MM.1S (cell line): ENCODE measurements around the gene HTRA3.

Source experiments
- DNase-seq: peaks from one replicate; pipeline ENCODE4 v3.0.0-alpha.2; 2015
- H2AFZ ChIP-seq: fragments of 300-600 bp; sonication (generic); 2 replicates; pipeline ENCODE4 v1.6.0; 2016; ENCODE audit warnings: antibody characterized with exemption, low read length
- H3F3A ChIP-seq: fragments of 300-600 bp; sonication (generic); 2 replicates; pipeline ENCODE4 v1.6.1; 2016; ENCODE audit warnings: mild to moderate bottlenecking, antibody characterized with exemption, low read length, moderate library complexity, mixed read lengths; ENCODE audit not compliant: insufficient read depth
- H3K27ac ChIP-seq: fragments of 300-600 bp; sonication (generic); 2 replicates; pipeline ENCODE4 v1.5.1; 2016; ENCODE audit warnings: mild to moderate bottlenecking, low read length
- H3K27me3 ChIP-seq: fragments of 300-600 bp; sonication (generic); replicated peaks from 2 replicates; pipeline ENCODE4 v1.6.0; 2016; ENCODE audit warnings: low read length; ENCODE audit not compliant: insufficient read depth
- H3K36me3 ChIP-seq: fragments of 300-600 bp; sonication (generic); replicated peaks from 2 replicates; pipeline ENCODE4 v1.6.1; 2016; ENCODE audit warnings: mild to moderate bottlenecking, low read length, mixed read lengths; ENCODE audit not compliant: insufficient read depth
- H3K4me1 ChIP-seq: fragments of 300-600 bp; sonication (generic); 2 replicates; pipeline ENCODE4 v1.6.1; 2016; ENCODE audit warnings: low read length, mixed read lengths
- H3K4me2 ChIP-seq: fragments of 300-600 bp; sonication (generic); 2 replicates; pipeline ENCODE4 v1.6.0; 2016; ENCODE audit warnings: low read depth, low read length
- H3K4me3 ChIP-seq: fragments of 300-600 bp; sonication (generic); 2 replicates; pipeline ENCODE4 v1.5.1; 2016; ENCODE audit warnings: low read length, mixed read lengths
- H3K79me2 ChIP-seq: fragments of 300-600 bp; sonication (generic); 2 replicates; pipeline ENCODE4 v1.6.1; 2016; ENCODE audit warnings: mixed run types, low read length, mixed read lengths
- H3K9ac ChIP-seq: fragments of 300-600 bp; sonication (generic); 2 replicates; pipeline ENCODE4 v1.6.1; 2016; ENCODE audit warnings: low read length, mixed read lengths
- H3K9me2 ChIP-seq: fragments of 300-600 bp; sonication (generic); replicated peaks from 2 replicates; pipeline ENCODE4 v1.6.1; 2016; ENCODE audit warnings: mild to moderate bottlenecking, low read length, mixed read lengths; ENCODE audit not compliant: insufficient read depth
- H3K9me3 ChIP-seq: fragments of 300-600 bp; sonication (generic); replicated peaks from 2 replicates; pipeline ENCODE4 v1.6.1; 2016; ENCODE audit warnings: mild to moderate bottlenecking, low read length, mixed read lengths; ENCODE audit not compliant: insufficient read depth
- H4K20me1 ChIP-seq: fragments of 300-600 bp; sonication (generic); 2 replicates; pipeline ENCODE4 v1.6.1; 2016; ENCODE audit warnings: mild to moderate bottlenecking, low read length, moderate library complexity, mixed read lengths; ENCODE audit not compliant: insufficient read depth
- EZH2 ChIP-seq: fragments of 300-600 bp; sonication (generic); optimal IDR thresholded peaks from 2 replicates; pipeline ENCODE3; 2017; ENCODE audit warnings: low read depth, mild to moderate bottlenecking, antibody characterized with exemption, low read length, mixed read lengths
- EZH2phosphoT487 ChIP-seq: fragments of 300-600 bp; sonication (generic); IDR thresholded peaks from 2 replicates; pipeline ENCODE4 v1.6.1; 2018; ENCODE audit warnings: antibody characterized with exemption, low read length
- TF ChIP-seq, protein P1 (sequence below): fragments of 300-600 bp; sonication (generic); IDR thresholded peaks from 2 replicates; pipeline ENCODE4 v1.5.1; 2016; ENCODE audit warnings: antibody characterized with exemption, low read length, mixed read lengths

The HTRA3 gene

DNA sequence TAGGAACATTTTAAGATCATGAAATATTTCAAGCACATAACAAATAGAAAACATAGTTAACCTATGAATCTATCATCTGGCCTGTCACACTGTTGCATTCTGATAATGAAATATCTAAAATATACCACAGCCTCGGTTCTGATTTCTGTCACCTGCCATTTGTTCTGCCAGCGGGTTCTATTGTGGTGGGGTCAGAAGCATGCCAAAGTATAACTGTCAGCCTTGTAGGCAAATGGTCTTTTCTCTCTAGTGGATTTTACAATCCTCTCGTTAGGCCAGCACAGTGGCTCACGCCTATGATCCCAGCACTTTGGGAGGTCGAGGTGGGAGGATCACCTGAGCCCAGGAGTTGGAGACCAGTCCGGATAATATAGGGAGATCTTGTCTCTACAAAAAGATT is 47.9 kb downstream of the HTRA3 start:
- Histone ChIP-seq H3K9me2 (no peaks in the 10 kb centered on the region), H4K20me1 (no peaks in the 10 kb centered on the region), H3K36me3 (no peaks in the 10 kb centered on the region), H3K4me3 (no peak overlapping the region), H3K4me1 (no peaks in the 10 kb centered on the region), H3K79me2 (no peaks in the 10 kb centered on the region), H3K4me2 (no peak overlapping the region), H3K9me3 (no peaks in the 10 kb centered on the region), H3K9ac (no peak overlapping the region), H2AFZ (no peak overlapping the region), H3K27ac (no peak overlapping the region), H3K27me3 (peaks cover 85% of the 10 kb centered on the region), H3F3A (no peaks in the 10 kb centered on the region)
- TF ChIP-seq, protein P1, sequence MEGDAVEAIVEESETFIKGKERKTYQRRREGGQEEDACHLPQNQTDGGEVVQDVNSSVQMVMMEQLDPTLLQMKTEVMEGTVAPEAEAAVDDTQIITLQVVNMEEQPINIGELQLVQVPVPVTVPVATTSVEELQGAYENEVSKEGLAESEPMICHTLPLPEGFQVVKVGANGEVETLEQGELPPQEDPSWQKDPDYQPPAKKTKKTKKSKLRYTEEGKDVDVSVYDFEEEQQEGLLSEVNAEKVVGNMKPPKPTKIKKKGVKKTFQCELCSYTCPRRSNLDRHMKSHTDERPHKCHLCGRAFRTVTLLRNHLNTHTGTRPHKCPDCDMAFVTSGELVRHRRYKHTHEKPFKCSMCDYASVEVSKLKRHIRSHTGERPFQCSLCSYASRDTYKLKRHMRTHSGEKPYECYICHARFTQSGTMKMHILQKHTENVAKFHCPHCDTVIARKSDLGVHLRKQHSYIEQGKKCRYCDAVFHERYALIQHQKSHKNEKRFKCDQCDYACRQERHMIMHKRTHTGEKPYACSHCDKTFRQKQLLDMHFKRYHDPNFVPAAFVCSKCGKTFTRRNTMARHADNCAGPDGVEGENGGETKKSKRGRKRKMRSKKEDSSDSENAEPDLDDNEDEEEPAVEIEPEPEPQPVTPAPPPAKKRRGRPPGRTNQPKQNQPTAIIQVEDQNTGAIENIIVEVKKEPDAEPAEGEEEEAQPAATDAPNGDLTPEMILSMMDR: no peak
- no peak for TF ChIP-seq EZH2phosphoT487
- TF ChIP-seq EZH2: no peak
- no peak for DNase-seq

DNA sequence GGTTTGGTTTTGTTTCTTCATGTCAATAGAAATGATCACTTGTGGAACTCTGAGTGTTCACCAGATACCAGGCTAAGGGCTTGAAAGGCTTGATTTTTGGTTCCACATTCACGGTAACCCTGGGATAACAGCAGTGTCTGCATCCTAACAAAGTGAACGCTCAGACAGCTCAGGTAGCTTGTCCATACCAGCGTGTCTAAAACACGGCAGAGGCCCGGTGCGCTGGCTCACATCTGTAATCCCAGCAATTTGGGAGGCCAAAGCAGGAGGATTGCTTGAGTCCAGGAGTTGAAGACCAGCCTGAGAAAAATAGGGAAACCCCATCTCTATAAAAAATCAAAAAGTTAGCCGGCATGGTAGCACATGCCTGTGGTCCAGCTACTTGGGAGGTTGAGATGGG is 49.0 kb downstream of the HTRA3 start:
- H3K27me3 ChIP-seq: peaks cover 86% of the 10 kb centered on the region
- H3K27ac ChIP-seq: no peak overlapping the region
- H4K20me1 ChIP-seq: no peaks in the 10 kb centered on the region
- TF ChIP-seq EZH2: no peak
- TF ChIP-seq, protein P1: no peak
- TF ChIP-seq EZH2phosphoT487: no peak
- H3K79me2 ChIP-seq: no peaks in the 10 kb centered on the region
- H3K36me3 ChIP-seq: no peaks in the 10 kb centered on the region
- no peaks in the 10 kb centered on the region for H3K4me1 ChIP-seq
- no peaks in the 10 kb centered on the region for H3F3A ChIP-seq
- no peak overlapping the region for H3K4me3 ChIP-seq
- no peaks in the 10 kb centered on the region for H3K9me3 ChIP-seq
- H3K4me2 ChIP-seq: no peak overlapping the region
- no peaks in the 10 kb centered on the region for H3K9me2 ChIP-seq
- H3K9ac ChIP-seq: no peak overlapping the region
- H2AFZ ChIP-seq: no peak overlapping the region
- DNase-seq: no peak

DNA sequence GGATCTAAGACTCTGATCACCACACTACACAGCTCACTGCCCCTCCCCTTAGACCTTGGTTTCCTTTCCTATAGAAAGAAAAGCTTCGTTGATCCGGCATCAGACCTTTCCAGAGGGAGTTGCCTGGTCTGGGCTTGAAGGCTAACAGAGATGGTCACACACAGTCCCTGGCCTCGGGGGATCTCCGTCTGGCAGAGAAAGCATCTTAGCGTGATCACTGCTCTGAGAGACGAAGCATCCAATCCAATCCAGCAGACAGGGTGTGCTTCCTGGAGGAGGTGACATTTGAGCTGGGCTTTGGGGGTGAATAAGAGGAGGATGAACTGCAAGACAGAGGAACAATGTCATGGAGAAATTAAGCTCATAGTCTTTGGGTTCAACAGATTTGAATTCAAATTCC is 49.5 kb downstream of the HTRA3 start:
- TF ChIP-seq EZH2 (no peak), EZH2phosphoT487 (no peak)
- TF ChIP-seq, protein P1: no peak
- H3K9me2 ChIP-seq: no peaks in the 10 kb centered on the region
- no peak overlapping the region for H3K9ac ChIP-seq
- H3K4me1 ChIP-seq: no peaks in the 10 kb centered on the region
- no peaks in the 10 kb centered on the region for H3K79me2 ChIP-seq
- no peaks in the 10 kb centered on the region for H4K20me1 ChIP-seq
- no peak overlapping the region for H3K4me2 ChIP-seq
- no peak overlapping the region for H3K4me3 ChIP-seq
- no peak overlapping the region for H3K27ac ChIP-seq
- no peaks in the 10 kb centered on the region for H3F3A ChIP-seq
- H3K9me3 ChIP-seq: no peaks in the 10 kb centered on the region
- H3K27me3 ChIP-seq: peaks cover 86% of the 10 kb centered on the region
- DNase-seq: no peak
- H2AFZ ChIP-seq: no peak overlapping the region
- H3K36me3 ChIP-seq: no peaks in the 10 kb centered on the region
